Ishikawa (cell line): ENCODE measurements around the gene ZBTB20.

Experiments used
- CEBPB ChIP-seq: IDR thresholded peaks from 2 replicates; pipeline ENCODE4 v1.6.1; 2012
- EP300 ChIP-seq: IDR thresholded peaks from 2 replicates; pipeline ENCODE4 v1.6.1; 2012; ENCODE audit warnings: borderline replicate concordance
- TAF1 ChIP-seq: IDR thresholded peaks from 2 replicates; pipeline ENCODE4 v1.6.1; 2012; ENCODE audit warnings: low read depth, mild to moderate bottlenecking
- TCF12 ChIP-seq: IDR thresholded peaks from 2 replicates; pipeline ENCODE4 v1.6.1; 2012; ENCODE audit warnings: low read depth
- YY1 ChIP-seq: IDR thresholded peaks from 2 replicates; pipeline ENCODE4 v1.6.1; 2012; ENCODE audit warnings: low read depth
- ZBTB7A ChIP-seq: IDR thresholded peaks from 2 replicates; pipeline ENCODE4 v1.6.1; 2012; ENCODE audit warnings: low read depth
- TF ChIP-seq, protein P1 (sequence below): IDR thresholded peaks from 2 replicates; pipeline ENCODE4 v1.6.1; 2012
- TF ChIP-seq, protein P2 (sequence below): IDR thresholded peaks from 2 replicates; pipeline ENCODE4 v1.6.1; 2012; ENCODE audit warnings: low read depth, mild to moderate bottlenecking

DNA sequence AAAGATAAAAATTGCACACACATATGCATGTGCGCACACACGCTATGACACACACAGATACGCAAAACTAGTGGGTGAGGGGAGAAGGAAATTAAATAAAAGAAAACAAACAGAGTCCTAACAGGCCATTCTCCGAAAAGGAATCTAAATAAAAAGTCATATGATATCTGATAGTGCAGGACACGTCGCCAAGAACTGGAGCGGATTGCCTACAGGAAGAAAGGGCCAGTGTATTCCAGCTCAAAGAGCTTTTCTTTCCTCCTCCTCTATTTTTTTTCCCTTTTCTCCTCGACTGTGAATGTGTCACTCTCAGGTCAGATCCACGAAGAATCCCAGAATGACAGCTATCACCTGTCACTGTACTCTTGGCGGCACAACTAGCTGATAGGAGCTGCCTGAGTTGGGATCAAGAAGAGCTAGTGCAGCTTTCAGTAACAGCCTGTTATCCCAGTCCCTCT lies 695.5 kb downstream of the ZBTB20 start:
- no peak for TF ChIP-seq YY1
- no peak for TF ChIP-seq ZBTB7A
- TF ChIP-seq, protein P1, sequence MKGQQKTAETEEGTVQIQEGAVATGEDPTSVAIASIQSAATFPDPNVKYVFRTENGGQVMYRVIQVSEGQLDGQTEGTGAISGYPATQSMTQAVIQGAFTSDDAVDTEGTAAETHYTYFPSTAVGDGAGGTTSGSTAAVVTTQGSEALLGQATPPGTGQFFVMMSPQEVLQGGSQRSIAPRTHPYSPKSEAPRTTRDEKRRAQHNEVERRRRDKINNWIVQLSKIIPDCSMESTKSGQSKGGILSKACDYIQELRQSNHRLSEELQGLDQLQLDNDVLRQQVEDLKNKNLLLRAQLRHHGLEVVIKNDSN, result no peak
- TF ChIP-seq TAF1, result no peak
- no peak for TF ChIP-seq TCF12
- no peak for TF ChIP-seq EP300
- TF ChIP-seq CEBPB, result no peak
- TF ChIP-seq, protein P2, sequence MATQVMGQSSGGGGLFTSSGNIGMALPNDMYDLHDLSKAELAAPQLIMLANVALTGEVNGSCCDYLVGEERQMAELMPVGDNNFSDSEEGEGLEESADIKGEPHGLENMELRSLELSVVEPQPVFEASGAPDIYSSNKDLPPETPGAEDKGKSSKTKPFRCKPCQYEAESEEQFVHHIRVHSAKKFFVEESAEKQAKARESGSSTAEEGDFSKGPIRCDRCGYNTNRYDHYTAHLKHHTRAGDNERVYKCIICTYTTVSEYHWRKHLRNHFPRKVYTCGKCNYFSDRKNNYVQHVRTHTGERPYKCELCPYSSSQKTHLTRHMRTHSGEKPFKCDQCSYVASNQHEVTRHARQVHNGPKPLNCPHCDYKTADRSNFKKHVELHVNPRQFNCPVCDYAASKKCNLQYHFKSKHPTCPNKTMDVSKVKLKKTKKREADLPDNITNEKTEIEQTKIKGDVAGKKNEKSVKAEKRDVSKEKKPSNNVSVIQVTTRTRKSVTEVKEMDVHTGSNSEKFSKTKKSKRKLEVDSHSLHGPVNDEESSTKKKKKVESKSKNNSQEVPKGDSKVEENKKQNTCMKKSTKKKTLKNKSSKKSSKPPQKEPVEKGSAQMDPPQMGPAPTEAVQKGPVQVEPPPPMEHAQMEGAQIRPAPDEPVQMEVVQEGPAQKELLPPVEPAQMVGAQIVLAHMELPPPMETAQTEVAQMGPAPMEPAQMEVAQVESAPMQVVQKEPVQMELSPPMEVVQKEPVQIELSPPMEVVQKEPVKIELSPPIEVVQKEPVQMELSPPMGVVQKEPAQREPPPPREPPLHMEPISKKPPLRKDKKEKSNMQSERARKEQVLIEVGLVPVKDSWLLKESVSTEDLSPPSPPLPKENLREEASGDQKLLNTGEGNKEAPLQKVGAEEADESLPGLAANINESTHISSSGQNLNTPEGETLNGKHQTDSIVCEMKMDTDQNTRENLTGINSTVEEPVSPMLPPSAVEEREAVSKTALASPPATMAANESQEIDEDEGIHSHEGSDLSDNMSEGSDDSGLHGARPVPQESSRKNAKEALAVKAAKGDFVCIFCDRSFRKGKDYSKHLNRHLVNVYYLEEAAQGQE, result no peak
